GM19351 (cell line): ENCODE measurements around the gene RUNDC3A.

Experiments used
- ATAC-seq: cut with Tn5 transposase; IDR thresholded peaks from one replicate; pipeline ENCODE4 v1.9.1; 2021; ENCODE audit warnings: mild to moderate bottlenecking, moderate library complexity; ENCODE audit not compliant: unreplicated experiment

RUNDC3A gene

DNA sequence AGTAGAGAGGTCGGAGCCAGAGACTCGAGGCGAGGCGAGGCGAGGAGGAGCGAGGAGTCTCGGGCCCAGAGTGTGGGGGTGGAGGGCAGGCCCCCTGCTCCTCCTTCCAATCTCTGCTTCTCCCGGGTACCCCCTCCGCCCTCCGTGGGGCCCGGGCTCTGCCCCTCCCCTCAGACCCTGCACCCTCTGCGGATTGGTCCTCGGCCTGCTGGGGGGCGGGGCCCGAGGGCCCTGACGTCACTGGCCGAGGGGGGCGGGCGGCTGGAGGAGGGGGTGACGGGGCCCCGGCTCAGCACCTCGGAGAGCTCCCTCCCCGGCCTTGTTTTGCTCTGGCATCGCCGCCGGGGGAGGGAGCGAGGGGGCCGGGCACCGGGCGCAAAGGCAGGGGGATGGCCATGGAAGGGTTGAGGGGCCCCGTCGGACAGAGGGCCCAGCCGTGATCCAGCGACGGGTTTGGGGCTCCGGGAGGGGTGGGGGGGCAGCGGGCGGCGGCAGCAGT, at the start of gene RUNDC3A:
Gene RUNDC3A, plus strand, starts transcription at position 282 of the 499 bp plus-strand sequence. CDS start 232 bp downstream, outside the sequence.
- ATAC-seq, result no peak

DNA sequence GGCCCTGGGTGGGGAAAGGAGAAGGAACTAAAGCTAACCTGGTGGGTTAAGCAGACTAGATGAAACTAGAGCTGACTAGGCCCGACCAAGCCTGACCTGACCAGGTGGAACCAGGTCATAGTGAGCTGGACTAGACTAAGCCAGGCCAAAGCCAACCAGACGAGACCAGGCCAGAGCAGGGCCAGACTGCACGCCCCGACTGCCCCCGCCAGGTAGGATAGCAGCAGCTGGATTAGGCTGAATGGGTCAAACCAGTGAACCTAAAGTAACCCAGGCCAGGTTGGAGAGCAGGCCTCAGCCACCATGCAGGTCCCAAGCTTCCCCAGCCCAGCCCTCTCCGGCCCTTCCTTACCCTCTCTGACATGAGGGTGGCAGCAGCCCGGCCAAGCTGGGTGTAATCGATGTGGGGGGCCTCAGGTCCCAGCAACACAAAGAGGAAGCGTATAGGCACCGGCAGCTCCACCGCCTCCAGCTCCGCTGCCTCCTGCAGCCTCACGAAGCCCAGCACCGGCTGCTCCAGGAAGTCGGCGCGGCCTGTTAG, 49.5 kb upstream of the RUNDC3A start:
- ATAC-seq, result no peak

DNA sequence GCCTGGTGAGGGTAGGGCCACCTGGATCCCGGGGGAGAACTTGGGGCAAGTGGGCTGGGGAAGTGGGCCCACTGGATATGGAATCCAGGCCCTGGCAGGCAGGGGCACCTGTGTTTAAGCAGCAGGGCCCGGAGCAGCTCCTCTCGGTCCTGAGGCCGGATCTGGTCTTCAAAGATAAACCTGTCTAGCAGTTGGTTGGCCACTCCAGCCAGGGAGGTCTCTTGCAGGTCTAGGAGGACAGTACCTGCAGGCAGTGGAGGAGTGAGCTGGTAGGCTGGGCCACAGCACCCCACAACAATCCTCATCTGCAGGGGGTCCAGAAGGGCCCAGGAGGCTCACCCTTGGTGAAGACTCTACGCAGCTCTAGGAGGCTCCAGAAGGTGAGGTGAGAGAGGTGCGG, 48.1 kb upstream of the RUNDC3A start:
- no peak for ATAC-seq

DNA sequence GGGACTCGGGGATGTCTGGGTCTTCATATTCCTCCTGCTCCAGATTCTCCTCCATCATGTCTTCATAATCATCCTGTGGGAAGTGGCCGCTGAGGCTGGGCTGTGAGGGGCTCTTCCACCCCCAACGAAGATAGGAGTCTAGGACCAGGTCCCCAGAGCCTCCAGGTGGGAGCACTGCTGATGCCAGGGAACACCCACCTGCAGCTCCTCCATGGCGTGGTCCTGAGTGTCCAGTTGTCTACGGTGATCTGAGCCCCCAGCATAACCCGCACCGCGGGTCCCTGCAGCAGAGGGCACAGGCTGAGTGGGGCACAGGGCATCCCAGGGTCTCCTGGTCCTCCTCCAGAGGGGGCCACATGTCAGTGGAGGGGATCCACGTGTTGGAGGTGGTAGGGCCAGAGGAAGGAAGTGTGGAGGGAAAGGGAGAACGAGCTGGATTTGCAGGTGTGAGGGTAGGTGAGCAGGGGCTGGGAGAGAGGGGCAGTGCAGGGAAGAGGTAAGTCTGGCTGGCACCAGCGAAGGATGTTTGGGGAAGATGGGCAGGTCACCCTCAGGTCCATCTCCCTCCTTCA, 45.7 kb upstream of the RUNDC3A start:
- no peak for ATAC-seq

DNA sequence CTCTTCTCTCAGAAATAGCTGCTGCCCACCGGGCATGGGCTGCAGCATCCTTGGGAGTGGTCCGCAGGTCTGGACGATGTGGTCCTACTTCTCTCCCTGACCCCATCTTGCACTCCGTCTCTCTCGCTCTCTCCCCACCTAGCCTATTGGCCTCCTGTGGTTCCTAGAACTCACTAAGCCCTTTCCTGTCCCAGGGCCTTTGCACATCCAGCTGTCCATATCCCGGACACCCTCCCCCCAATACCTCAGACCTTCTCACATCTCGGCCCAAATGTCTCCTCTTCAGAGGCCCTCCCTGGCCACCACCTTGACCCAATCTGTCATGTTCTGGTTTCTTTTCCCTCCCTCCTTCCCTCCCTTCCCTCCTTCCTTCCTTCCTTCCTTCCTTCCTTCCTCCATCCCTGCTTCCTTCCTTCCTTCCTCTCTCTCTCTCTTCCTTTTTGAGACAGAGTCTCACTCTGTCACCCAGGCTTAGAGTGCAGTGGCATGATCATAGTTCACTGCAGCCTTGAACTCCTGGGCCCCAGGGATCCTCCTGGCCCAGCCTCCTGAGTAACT, 45.0 kb upstream of the RUNDC3A start:
- ATAC-seq, result no peak

DNA sequence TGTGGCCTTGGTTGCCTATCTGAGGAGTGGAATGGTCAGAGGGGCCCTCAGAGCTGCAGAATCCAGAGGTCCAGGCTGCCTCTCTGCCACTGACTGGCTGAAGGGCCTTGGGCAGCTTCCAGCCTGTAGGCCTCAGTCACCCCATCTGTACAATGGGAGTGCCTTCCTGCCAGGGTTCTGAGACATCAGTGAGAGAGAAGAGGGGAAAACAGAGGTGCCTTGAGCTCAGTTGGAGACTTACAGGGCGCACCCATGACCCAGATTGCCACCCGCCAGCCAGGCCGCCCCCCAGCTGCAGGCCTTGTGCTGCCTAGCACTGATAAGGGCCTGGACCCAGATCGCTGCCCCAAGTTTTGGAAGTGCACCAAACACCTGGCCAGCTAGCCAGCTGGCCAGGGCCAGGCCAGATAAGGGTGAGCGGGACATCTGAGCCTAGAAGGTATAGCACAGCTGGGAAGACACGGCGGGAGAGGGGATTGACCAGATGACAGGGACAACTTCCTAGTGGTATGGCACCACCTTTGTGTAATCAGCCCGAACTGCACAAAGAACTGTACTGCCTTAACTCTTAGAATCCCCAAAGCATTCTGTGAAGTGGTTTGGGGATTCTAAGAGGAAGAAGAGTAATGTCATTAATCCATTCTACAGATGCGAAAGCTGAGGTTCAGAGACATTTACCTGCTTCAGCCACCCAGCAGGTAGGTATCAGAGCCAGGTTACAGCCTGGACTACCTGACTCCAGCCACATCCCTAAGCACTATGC, 41.8 kb upstream of the RUNDC3A start:
- ATAC-seq, result no peak

DNA sequence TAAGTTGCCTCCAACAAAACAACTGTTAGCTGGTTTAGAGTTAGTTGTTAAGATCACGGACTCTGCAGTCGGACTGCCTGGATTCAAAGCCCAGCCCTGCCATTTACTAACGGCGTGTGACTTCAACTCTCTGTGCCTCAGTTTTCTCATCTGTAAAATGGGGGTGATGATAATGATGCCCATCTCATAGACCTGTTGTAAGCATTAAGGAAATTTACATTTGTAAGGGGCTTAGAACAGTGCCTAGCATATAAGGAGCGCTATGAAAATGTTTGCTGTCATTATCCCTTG, 41.3 kb upstream of the RUNDC3A start:
- no peak for ATAC-seq

DNA sequence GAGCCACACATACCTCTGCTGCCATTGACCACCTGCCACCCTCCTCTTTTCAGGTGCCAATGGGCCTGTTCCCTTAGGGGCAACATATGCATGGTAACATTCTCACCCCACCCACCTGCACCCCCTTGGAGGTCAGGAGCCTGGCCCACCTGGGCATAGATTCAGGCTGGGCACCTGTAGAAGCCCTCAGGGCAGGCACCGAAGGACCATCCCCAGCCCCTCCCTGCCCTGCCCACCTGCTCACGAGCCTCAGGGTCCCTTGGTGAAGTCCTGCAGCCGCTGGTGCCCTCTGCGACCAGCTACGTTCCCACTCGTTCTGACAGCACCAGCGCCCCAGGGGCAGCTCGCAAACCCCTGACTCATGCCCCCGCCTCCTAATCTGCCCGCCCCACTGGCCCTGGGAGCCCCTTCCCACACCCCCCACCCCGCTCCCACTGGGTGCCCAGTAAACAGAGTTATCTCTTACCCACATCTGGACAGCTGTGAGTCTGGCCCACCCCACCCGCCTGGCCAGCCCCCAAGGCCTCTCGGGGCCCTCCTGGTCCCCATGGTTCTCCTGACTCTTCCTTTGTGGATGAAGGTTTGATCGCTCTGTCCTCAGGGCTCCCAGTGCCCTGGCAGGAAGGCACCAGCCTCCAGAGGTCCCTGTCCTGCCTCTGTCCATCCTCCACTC, 40.4 kb upstream of the RUNDC3A start, which contains the start of gene SLC4A1:
Gene SLC4A1, minus strand, starts transcription at position 318 of the 673 bp plus-strand sequence. CDS start 5,269 bp downstream, outside the sequence.
- no peak for ATAC-seq

DNA sequence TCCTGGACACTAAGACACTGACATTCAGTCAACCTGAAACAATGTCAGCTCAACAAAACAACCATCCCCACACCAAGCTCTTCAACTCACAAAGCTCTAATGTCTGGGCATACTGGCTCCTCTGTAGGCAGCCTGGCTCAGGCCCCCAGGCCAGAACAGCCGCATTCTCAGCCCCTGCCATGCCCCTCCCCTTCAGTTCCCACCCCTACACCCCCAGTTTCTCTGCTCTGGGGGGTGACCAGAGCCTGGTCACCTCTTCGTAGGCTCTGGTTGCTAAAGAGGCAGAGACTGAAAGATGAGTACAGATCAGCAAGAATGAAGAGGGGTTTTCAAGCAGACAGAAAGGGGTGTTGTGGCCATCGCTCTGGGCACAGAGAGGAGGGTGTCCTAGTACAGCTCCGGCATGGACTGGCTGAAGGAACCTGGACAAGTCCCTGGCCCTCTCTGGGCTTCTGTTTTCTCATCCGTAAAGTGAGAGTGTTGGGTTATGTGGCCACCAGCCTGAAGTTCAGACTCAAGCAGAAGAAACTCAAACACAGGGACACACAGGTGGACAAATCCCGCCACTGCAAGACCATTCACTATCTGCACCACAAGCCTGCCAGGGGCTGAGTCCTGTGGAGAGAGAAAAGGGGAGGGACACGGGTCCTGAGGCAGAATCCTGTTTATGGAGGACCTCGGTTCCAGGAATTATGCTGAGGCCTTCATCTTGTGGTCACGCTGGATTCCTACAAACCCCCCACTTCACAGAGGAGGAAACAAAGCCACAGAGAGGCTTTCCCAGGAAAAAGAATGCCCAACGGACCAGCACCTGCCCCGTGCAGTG, 39.5 kb upstream of the RUNDC3A start:
- no peak for ATAC-seq

DNA sequence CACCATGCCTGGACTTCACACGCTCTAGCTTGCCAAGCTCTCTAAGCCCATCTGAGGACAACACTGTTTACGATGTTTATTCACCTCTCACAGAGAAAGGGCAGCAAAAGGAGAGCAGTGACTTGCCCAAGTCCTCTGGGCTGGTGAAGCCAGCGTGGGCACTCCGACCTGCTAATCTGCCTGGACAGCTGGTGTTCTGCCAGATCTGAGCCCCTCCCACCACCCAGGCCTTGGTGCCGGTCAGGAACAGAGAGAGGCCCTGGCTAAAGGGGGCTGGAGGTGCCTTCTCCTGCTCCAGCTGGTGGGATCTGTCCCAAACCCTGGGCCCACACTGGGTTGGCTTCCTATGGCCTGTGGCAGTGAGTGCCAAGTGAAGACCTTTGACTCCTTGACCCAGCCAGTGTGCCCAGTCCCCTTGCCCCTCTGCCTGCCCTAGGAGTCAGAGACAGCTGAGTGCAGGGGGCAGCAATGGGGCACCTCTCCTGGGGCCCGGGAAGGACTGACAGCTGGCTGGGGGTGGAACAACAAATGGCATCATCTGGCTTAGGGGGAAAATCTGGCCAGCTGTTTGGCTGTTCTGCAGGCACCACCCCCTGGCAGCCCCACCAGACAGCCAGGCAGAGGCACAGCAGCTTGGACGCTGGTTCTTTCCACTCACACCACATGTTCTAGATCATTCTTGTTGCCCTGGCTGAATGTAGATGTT, 38.7 kb upstream of the RUNDC3A start:
- ATAC-seq, result no peak

DNA sequence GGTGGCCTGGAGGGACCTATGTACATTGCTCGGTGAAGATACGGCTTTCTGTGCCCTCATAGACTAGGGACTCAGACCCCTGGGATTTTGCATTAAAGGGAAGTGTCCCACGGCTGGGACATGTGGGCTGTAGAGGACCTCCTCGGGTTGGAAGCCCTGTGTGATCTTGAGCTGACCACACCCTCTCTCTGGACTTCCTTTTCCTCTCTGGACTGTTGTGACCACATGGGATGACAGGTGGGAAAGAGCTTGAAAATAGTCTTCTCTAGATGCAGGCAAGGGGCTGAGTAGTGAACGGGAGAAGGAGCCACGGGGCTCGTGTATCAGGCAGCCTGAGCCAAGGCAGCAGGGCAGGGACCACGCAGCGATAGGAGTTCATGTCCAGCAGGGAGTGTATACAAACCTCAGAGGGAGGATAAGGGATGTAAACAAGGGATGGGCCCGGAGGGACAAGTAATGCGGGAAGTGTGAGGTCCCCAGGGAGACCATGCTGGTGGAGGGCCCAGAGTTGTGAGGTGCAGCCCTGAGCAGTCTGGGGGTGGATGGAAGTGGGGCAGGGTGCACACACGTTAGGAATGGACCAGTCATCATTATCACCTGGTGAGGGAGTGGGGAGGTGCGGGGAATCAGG, 36.0 kb upstream of the RUNDC3A start:
- ATAC-seq, result no peak

DNA sequence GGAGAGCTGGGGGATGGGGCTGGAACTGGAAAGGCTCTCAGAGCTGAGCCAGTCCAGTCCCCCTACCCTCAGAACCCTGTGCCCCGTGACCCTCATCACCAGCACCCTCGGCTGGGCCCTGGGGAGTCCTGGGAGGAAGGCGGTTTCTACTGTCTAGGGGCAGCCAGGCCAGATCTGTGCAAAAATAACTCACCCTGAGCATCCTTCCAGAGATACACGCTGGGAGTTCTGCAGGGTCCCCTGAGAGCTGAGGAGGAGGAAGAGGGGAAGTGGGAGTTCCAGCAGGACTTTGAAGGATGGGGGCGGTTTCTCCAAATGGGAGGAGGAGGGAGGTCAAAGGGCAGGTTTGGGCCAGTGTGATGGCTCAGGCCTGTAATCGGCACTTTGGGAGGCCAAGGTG, 35.4 kb upstream of the RUNDC3A start:
- no peak for ATAC-seq

DNA sequence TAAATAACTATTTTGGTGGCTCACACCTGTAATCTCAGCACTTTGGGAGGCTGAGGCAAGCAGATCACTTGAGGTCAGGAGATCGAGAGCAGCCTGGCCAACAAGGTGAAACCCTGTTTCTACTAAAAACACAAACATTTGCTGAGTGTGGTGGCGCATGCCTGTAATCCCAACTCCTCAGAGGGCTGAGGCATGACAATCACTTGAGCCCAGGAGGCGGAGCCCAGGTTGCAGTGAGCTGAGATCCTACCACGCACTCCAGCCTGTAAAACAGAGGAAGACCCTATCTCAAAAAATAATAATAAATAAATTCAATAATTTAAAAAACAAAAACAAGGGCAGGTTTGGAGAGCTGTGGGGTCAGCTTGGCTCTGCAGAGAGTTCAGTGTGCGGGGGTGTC, 34.8 kb upstream of the RUNDC3A start:
- no peak for ATAC-seq

DNA sequence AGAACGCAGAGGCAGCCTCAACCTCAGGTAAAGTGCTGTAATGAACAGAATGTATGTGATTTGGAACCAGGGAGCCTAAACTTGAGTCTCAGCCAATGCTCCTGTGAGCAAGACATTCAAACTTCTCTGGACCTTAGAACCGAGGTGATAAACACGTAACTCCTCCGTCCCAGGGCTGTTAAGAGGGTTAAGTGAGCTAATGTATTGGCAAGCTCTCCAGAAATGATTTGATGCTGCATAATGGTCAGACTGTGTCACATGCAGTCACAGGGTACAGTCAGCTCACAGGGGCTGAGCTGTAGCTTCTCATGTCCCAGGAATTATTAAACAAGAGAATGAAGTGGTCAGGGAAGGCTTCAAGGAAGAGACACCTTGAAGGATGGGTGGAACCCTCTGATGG, 30.4 kb upstream of the RUNDC3A start:
- ATAC-seq, result no peak

DNA sequence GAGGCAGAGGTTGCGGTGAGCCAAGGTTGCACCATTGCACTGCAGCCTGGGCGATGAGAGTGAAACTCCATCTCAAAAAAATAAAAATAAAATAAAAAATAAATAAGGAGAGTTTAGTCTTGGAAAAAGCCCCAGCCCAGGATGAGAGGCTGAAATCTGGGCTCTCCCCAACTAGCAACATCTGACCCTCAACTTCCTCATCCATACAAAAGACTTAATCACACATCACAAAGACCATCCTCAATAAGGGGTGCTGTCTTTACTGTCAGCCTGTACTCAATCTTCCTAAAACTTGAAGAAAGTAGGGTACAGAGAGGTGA, 29.1 kb upstream of the RUNDC3A start:
- no peak for ATAC-seq

DNA sequence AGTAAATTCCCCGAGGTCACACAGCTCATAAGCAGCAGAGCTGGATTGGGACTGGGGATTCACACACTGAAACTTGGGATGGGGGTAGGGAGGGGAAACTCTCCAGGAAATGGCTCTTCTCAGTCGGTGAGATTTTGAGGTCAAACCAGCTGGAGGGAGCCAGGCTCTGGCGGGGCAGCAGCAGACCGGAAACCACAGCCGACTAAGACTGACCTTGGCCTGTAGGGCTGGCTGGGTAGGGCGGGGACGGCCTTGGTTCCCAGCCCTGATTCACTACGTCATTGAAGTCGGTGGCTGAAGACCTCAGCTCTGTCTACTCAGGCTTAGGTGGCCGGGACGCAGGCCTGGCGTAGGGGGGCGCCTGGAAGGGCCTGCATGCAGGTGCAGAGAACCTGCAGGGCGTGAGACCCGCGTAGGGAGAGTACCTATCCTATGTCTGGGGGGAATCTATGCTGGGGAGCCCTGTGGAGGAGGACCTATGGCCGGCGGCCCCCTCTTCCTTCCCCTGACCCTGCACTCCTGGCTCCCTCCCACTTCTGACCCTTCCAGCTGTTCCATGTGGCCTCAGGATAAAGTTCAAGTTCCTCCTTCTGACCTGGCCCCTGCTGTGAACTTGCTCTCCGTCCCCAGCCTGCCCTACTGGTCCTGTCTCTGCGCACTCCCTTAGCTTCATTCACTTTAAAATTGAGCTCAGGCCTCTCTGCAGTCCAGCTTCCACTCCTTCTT, 28.6 kb upstream of the RUNDC3A start:
- peak; percentile 89 for ATAC-seq

DNA sequence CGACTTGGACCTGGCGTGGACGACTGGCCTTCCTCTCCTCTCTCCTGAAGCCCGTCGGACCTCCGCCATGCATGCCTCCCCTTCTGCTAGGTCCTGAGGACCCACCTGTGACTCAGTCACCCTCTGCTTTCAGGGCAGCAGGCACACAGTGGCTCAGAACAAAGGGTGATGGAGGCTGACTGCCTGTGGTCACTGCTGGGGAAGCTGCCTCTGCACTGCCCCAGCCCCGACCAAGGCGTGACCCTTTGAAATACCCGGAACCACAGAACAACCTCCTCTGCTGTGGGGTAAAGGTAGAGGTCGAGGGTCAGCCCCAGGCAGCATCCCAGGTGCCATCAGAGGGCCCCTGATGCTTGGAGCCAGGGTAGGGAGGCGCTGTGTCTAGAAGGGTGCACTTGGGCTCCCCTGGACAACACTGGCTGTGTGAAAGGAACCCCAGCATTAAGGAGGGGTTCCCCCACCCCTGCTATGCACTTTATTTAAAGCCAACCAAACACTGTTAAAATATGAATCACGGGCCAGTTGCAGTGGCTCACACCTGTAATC, 27.9 kb upstream of the RUNDC3A start:
- ATAC-seq, result no peak

DNA sequence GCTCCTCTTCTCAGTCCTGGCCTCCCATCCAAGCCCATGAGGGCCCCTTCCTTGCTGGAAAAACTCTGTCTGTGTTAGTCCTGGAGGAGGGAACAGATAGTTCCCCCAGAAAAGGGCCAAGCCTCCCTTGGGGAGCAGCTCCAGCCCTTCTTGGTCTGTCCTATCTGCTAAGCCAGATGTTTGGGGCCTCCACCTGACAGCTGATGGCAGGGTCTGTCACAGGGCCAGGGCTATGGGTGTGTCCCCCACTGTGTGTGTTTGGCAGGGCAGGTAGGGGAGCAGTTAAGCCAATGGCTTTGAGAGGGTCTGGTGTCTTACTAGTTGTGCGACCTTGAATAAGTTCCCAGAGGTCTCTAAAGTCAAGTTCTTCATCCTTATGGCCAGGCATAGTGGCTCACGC, 26.8 kb upstream of the RUNDC3A start:
- no peak for ATAC-seq

DNA sequence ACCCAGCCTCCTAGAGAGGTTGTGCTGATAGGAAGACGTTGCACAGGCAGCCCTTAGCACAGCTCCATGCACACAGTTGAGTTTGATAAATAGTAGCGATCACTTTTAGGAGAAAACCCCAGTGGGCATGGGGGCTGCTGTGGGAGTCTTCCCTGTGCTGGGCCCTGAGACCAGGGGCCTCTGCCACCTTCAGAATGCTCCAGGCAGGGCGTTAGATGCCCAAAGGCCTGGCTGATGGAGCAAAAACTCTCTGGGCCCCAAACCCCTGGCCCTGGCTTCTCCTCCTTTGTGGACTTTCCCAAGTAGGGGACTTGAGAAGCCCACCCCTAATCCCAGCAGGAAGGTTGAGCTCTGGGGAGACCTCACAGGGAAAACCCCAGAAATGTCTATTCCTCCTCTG, 26.1 kb upstream of the RUNDC3A start:
- ATAC-seq, result no peak
